Activated naive CD8-positive, alpha-beta T cell treated with anti-CD3 and anti-CD28 coated beads, Interleukin-2, amount 10 ng/mL, durations not matched to agents 7 days and 5 days (primary cell): ENCODE measurements around the gene RAP2A. TPM values are rescaled to one million over a fixed set of nuclear protein-coding genes. Genes with fewer than 3 reads are reported as not detected.

Experiments
- ATAC-seq: fragments of 150-1000 bp; cut with Tn5 transposase; one replicate; pipeline ENCODE4 v1.10.0; 2021; ENCODE audit warnings: low read depth, moderate library complexity
- POLR2A ChIA-PET: fragments of 350-600 bp; sonication (Branson Sonifier 250); formaldehyde crosslinking; loops from one replicate; lab custom pipeline; 2021; ENCODE audit warnings: antibody characterized with exemption; lab: Charles Lee
- DNase-seq: peaks from one replicate; pipeline ENCODE4 v3.0.0; 2021
- H3K27ac Mint-ChIP-seq: one replicate; pipeline ENCODE4 v1.8.0; 2022; ENCODE audit warnings: mild to moderate bottlenecking, mixed read lengths
- H3K27me3 Mint-ChIP-seq: one replicate; pipeline ENCODE4 v1.8.0; 2022; ENCODE audit warnings: mild to moderate bottlenecking, moderate library complexity, mixed read lengths
- H3K36me3 Mint-ChIP-seq: one replicate; pipeline ENCODE4 v1.8.0; 2021; ENCODE audit warnings: mild to moderate bottlenecking, mixed read lengths
- H3K4me1 Mint-ChIP-seq: one replicate; pipeline ENCODE4 v1.8.0; 2021; ENCODE audit warnings: mixed read lengths
- H3K4me3 Mint-ChIP-seq: one replicate; pipeline ENCODE4 v1.8.0; 2022; ENCODE audit warnings: mild to moderate bottlenecking, moderate library complexity, mixed read lengths
- H3K9me3 Mint-ChIP-seq: one replicate; pipeline ENCODE4 v1.8.0; 2021; ENCODE audit warnings: mixed read lengths
- total RNA-seq, 2 experiments: library from RNA; stranded (reverse); gene quantifications; one replicate each; pipeline ENCODE4 v1.2.3, GENCODE V29; 2021

RAP2A gene
- total RNA-seq, 2 experiments from 2014 or later = 26.4 to 29.5 TPM

- no peak overlapping the region for H3K4me3 Mint-ChIP-seq
- no peaks in the 10 kb centered on the region for H3K36me3 Mint-ChIP-seq
- no peak for ATAC-seq
- peaks cover 11% of the 10 kb centered on the region for H3K4me1 Mint-ChIP-seq
- no peak for DNase-seq
- no peak overlapping the region for H3K27ac Mint-ChIP-seq
- POLR2A ChIA-PET = no interaction called here
- no peaks in the 10 kb centered on the region for H3K9me3 Mint-ChIP-seq
- H3K27me3 Mint-ChIP-seq = peaks cover 11% of the 10 kb centered on the region
Measured at GRCh38 chr13:97430296-97430695, 3.7 kb upstream of the RAP2A start.

- H3K27ac Mint-ChIP-seq = no peak overlapping the region
- H3K4me1 Mint-ChIP-seq = peaks cover 16% of the 10 kb centered on the region
- H3K27me3 Mint-ChIP-seq = peaks cover 8% of the 10 kb centered on the region
- peak overlapping the region; percentile 98 for H3K4me3 Mint-ChIP-seq
- DNase-seq (no peak), ATAC-seq (no peak)
- no peaks in the 10 kb centered on the region for H3K9me3 Mint-ChIP-seq
- POLR2A ChIA-PET = no interaction called here
- peaks cover 2% of the 10 kb centered on the region for H3K36me3 Mint-ChIP-seq
Measured at GRCh38 chr13:97431171-97431764, 2.7 kb upstream of the RAP2A start.

DNA sequence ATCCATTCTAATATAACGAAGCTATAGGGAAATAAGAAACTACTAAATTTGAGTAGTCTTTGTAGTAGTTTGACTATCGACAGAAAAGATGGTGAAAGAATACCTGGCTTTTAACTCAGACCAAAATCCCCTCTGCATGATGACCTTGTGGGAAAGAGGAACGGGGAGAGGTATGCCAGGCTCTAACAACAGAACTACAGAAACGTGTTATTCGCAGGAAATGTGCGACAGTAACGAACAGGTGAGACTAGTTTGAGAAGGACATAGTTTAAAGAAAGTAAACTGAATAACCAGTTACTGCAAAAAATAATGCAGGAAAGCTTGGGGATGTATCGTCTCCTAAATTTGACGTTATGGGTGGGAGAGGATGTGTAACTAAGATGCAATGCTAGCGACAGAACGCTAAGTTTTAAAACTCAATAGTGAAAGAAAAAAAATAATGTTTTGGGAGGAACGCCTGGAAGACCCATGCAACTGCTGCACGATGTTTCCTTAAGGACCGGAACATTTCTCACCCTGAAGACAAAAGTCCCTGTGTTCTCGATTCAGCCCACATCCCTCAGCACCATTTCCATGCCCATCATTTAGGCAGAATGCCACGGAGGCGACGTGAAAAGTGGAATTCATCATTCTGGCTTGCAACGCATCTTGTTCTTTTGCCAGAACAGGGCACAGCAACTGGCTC, 1.6 kb upstream of the RAP2A start:
- DNase-seq (no peak), ATAC-seq (no peak)
- H3K27ac Mint-ChIP-seq = peak overlapping the region; percentile 100
- POLR2A ChIA-PET = interaction anchor here (0.7 to 2.4 kb wide), 8 partner anchors 45 to 1755 kb away, joined by 3 to 39 read pairs (median 5); partner anchors contain the start of genes DNAJC3 and MBNL2
- peak overlapping the region; percentile 98 for H3K4me3 Mint-ChIP-seq
- H3K9me3 Mint-ChIP-seq = no peaks in the 10 kb centered on the region
- peaks cover 21% of the 10 kb centered on the region for H3K4me1 Mint-ChIP-seq
- peaks cover 5% of the 10 kb centered on the region for H3K27me3 Mint-ChIP-seq
- H3K36me3 Mint-ChIP-seq = peaks cover 3% of the 10 kb centered on the region

- peak; percentile 86 for ATAC-seq
- H3K9me3 Mint-ChIP-seq = no peaks in the 10 kb centered on the region
- peak overlapping the region; percentile 98 for H3K4me3 Mint-ChIP-seq
- POLR2A ChIA-PET = interaction anchor here (0.7 to 2.4 kb wide), 10 partner anchors 27 to 1756 kb away, joined by 3 to 39 read pairs (median 3); partner anchors contain the start of genes DNAJC3 and MBNL2
- peaks cover 2% of the 10 kb centered on the region for H3K27me3 Mint-ChIP-seq
- DNase-seq = peak; percentile 98
- peak overlapping the region; percentile 100 for H3K27ac Mint-ChIP-seq
- H3K4me1 Mint-ChIP-seq = peaks cover 24% of the 10 kb centered on the region
- H3K36me3 Mint-ChIP-seq = peaks cover 3% of the 10 kb centered on the region
Measured at GRCh38 chr13:97432917-97433726, 847 bp upstream of the RAP2A start.

DNA sequence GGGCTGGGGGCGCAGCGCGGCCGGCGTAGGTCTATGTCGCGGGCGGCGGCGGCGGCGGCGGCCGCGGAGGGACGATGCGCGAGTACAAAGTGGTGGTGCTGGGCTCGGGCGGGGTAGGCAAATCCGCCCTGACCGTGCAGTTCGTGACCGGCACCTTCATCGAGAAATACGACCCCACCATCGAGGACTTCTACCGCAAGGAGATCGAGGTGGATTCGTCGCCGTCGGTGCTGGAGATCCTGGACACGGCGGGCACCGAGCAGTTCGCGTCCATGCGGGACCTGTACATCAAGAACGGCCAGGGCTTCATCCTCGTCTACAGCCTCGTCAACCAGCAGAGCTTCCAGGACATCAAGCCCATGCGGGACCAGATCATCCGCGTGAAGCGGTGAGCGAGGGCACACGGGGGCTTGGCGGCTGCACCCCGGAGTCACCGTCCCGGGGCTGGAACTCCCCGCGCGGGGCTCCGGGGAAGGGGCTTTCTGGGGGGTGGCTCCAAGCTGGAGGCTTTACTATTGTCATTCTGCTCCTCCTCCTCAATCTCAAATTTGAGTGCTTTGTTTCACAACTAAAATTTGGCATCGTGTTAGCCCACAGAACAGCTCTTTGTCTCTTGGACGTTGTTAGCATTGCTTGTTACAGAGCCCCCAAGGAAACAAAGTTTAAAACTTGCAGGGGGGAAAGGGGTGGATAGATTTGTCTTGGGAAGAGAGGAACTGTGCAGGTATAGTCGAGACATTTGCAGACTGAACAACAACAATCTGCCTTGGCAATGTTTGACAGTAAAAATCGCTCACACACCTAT, 630 bp downstream of the RAP2A start:
- H3K36me3 Mint-ChIP-seq = peaks cover 3% of the 10 kb centered on the region
- no peaks in the 10 kb centered on the region for H3K9me3 Mint-ChIP-seq
- DNase-seq (peak; percentile 65), ATAC-seq (no peak)
- POLR2A ChIA-PET = interaction anchor here (1.0 to 2.4 kb wide), 7 partner anchors 25 to 322 kb away, joined by 3 to 39 read pairs (median 7); partner anchors contain the start of gene MBNL2
- no peaks in the 10 kb centered on the region for H3K27me3 Mint-ChIP-seq
- peak overlapping the region; percentile 92 for H3K27ac Mint-ChIP-seq
- H3K4me3 Mint-ChIP-seq = peak overlapping the region; percentile 99
- H3K4me1 Mint-ChIP-seq = peaks cover 24% of the 10 kb centered on the region

DNA sequence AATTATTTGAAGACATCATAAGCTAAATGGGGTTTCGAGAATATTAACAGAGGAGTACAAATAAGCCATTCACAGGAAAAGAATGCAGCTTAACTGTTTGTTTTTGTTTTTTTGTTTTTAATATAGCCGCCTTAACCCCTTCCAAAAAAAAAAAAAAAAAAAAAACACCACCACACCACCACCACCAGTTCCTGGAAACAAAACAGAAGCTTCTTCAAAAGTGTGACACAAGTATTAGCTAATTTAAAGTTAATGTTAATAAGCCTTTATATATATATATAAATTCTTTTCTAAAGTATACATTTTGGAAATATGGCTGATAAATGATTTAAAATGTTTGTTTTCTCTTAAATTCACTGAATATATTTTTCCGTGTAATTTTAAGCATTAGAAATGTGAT, 1.4 kb downstream of the RAP2A start:
- peaks cover 3% of the 10 kb centered on the region for H3K36me3 Mint-ChIP-seq
- POLR2A ChIA-PET = interaction anchor here (0.6 to 1.0 kb wide), 3 partner anchors 53 to 212 kb away, joined by 3 to 5 read pairs (median 3); no protein-coding TSS in a partner anchor

GRCh38 chr13:97435794-97436193, 1.8 kb downstream of the RAP2A start:
- Mint-ChIP-seq H3K27me3 (no peaks in the 10 kb centered on the region), H3K9me3 (no peaks in the 10 kb centered on the region), H3K4me1 (peaks cover 24% of the 10 kb centered on the region), H3K27ac (peak overlapping the region; percentile 49), H3K36me3 (peaks cover 3% of the 10 kb centered on the region), H3K4me3 (peak overlapping the region; percentile 85)
- ATAC-seq (no peak), DNase-seq (no peak)
- POLR2A ChIA-PET = interaction anchor here (0.6 to 0.7 kb wide), 2 partner anchors 52 to 195 kb away, joined by 3 to 5 read pairs; no protein-coding TSS in a partner anchor

More for the DNA sequence above, 1.4 kb downstream of the RAP2A start:
- H3K27me3 Mint-ChIP-seq = no peaks in the 10 kb centered on the region
- H3K27ac Mint-ChIP-seq = peak overlapping the region; percentile 92
- H3K4me3 Mint-ChIP-seq = peak overlapping the region; percentile 99
- no peaks in the 10 kb centered on the region for H3K9me3 Mint-ChIP-seq
- DNase-seq (no peak), ATAC-seq (no peak)
- H3K4me1 Mint-ChIP-seq = peaks cover 24% of the 10 kb centered on the region

GRCh38 chr13:97436845-97437244, 2.9 kb downstream of the RAP2A start:
- DNase-seq (no peak), ATAC-seq (no peak)
- Mint-ChIP-seq H3K27ac (no peak overlapping the region), H3K36me3 (peaks cover 3% of the 10 kb centered on the region), H3K4me1 (peaks cover 17% of the 10 kb centered on the region), H3K4me3 (peak overlapping the region; percentile 85), H3K27me3 (no peaks in the 10 kb centered on the region), H3K9me3 (no peaks in the 10 kb centered on the region)
- POLR2A ChIA-PET = no interaction called here

GRCh38 chr13:97437729-97438128, 3.8 kb downstream of the RAP2A start:
- H3K27ac Mint-ChIP-seq = no peak overlapping the region
- ATAC-seq = no peak
- DNase-seq = no peak
- H3K4me3 Mint-ChIP-seq = no peak overlapping the region
- no peaks in the 10 kb centered on the region for H3K27me3 Mint-ChIP-seq
- no peaks in the 10 kb centered on the region for H3K9me3 Mint-ChIP-seq
- POLR2A ChIA-PET = no interaction called here
- peaks cover 13% of the 10 kb centered on the region for H3K4me1 Mint-ChIP-seq
- H3K36me3 Mint-ChIP-seq = peaks cover 3% of the 10 kb centered on the region

DNA sequence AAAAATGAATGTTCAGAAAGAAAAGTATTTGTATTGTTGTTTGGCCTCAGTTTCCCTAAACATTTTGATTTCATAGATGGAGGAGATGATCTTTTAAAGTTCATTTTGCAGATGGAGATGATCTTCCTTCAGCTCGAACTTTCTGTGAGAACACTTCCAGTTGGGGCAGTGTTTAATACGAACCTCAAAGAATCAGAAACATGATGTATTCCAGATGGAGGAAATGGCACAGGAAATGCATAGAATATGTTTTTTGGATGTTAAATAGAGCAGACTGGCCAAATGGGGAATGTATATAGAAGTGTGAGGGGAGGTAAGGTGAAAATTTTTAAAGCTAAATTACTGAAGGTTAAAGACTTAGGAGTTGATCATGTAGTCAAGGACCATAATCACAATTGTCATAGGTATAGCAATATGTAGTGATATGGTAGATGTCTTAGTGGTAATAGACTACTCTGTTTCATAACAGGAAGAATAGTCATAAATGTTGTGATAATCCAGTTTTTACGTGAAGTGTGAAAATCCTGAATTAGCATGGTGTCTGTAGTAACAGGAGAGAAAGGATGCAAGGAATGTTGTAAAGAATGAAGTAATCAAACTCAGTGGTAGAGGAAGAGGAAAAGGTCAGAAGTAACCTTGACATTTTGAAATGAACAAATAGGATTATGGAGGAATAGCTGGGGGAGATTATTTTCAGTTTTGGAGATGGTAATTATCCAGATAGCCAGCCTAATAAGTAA, 5.1 kb downstream of the RAP2A start:
- POLR2A ChIA-PET = no interaction called here
- no peak for ATAC-seq
- Mint-ChIP-seq H3K4me1 (peaks cover 13% of the 10 kb centered on the region), H3K36me3 (peaks cover 3% of the 10 kb centered on the region), H3K4me3 (no peak overlapping the region), H3K27me3 (no peaks in the 10 kb centered on the region), H3K27ac (no peak overlapping the region), H3K9me3 (no peaks in the 10 kb centered on the region)
- DNase-seq = no peak

DNA sequence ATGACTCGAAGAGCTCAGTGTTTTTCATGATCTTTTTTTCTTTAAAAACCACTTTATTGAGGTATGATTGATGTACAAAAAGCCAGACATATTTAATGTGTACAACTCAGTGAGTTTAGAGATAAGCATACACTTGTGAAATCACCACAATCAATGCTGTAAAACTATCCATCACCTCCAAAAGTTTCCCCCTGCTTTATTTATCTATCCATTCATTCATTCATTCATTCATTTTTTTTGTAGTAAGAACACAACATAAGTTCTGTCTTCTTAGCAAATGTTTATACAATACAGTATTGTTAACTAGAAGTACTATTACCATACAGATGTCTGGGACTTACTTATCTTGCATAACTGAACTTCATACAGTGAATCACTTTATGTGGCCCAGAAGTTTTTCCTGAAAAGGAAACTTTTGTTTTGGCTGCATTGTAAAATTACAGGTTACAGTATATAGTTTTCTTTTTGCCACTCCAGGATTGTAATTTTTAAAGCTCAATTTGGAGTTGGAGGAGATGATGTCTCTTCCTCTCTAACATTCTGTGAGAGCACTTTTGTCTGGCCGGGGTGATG, 6.7 kb downstream of the RAP2A start:
- DNase-seq (no peak), ATAC-seq (no peak)
- Mint-ChIP-seq H3K4me3 (no peak overlapping the region), H3K27ac (no peak overlapping the region), H3K9me3 (no peaks in the 10 kb centered on the region), H3K4me1 (peaks cover 12% of the 10 kb centered on the region), H3K36me3 (peaks cover 7% of the 10 kb centered on the region), H3K27me3 (no peaks in the 10 kb centered on the region)
- POLR2A ChIA-PET = no interaction called here

GRCh38 chr13:97441368-97441767, 7.4 kb downstream of the RAP2A start:
- no peak for DNase-seq
- Mint-ChIP-seq H3K36me3 (peaks cover 10% of the 10 kb centered on the region), H3K4me3 (no peak overlapping the region), H3K27me3 (no peaks in the 10 kb centered on the region), H3K4me1 (peaks cover 8% of the 10 kb centered on the region), H3K9me3 (no peaks in the 10 kb centered on the region), H3K27ac (no peak overlapping the region)
- POLR2A ChIA-PET = no interaction called here
- no peak for ATAC-seq
